OCI-LY1 (cell line): ENCODE results near the gene EIF3L.

Experiments
- H2AFZ ChIP-seq: fragments of 200-600 bp; sonication (generic), shearing (Covaris generic); 2 replicates; pipeline ENCODE4 v1.6.0; 2014; ENCODE audit warnings: antibody characterized with exemption, mild to moderate bottlenecking, low read length
- H3F3A ChIP-seq: fragments of 200-600 bp; sonication (generic), shearing (Covaris generic); 2 replicates; pipeline ENCODE4 v1.6.0; 2014; ENCODE audit warnings: mild to moderate bottlenecking, antibody characterized with exemption, low read length, moderate library complexity; ENCODE audit not compliant: insufficient read depth
- H3K27ac ChIP-seq: fragments of 200-600 bp; sonication (generic); 2 replicates; pipeline ENCODE4 v1.5.1; 2014; ENCODE audit warnings: low read length, mixed run types, mild to moderate bottlenecking, low read depth; ENCODE audit not compliant: poor library complexity, severe bottlenecking
- H3K27me3 ChIP-seq: fragments of 200-600 bp; sonication (generic); 2 replicates; pipeline ENCODE4 v1.6.0; 2014; ENCODE audit warnings: antibody characterized with exemption, mild to moderate bottlenecking, low read length, moderate library complexity; ENCODE audit not compliant: insufficient read depth
- H3K36me3 ChIP-seq: fragments of 200-600 bp; sonication (generic); 2 replicates; pipeline ENCODE4 v1.6.1; 2014; ENCODE audit warnings: mild to moderate bottlenecking, antibody characterized with exemption, low read length, moderate library complexity, mixed read lengths; ENCODE audit not compliant: insufficient read depth
- H3K4me1 ChIP-seq: fragments of 200-600 bp; sonication (generic); 2 replicates; pipeline ENCODE4 v1.5.1; 2014; ENCODE audit warnings: mild to moderate bottlenecking, low read length, moderate library complexity; ENCODE audit not compliant: insufficient read depth, severe bottlenecking
- H3K4me2 ChIP-seq: fragments of 200-600 bp; sonication (generic), shearing (Covaris generic); 2 replicates; pipeline ENCODE4 v1.6.1; 2014; ENCODE audit warnings: low read length
- H3K4me3 ChIP-seq: fragments of 200-600 bp; sonication (generic); 2 replicates; pipeline ENCODE4 v1.5.1; 2014; ENCODE audit warnings: low read length, low read depth, mild to moderate bottlenecking, mixed read lengths; ENCODE audit not compliant: poor library complexity, severe bottlenecking
- H3K79me2 ChIP-seq: fragments of 200-600 bp; shearing (Covaris generic); 2 replicates; pipeline ENCODE4 v1.6.1; 2016; ENCODE audit warnings: mixed run types, low read length, mixed read lengths; ENCODE audit not compliant: insufficient read depth
- H3K9ac ChIP-seq: fragments of 200-600 bp; sonication (generic), shearing (Covaris generic); 2 replicates; pipeline ENCODE4 v1.6.1; 2014; ENCODE audit warnings: mild to moderate bottlenecking, low read length, mixed read lengths
- H3K9me2 ChIP-seq: fragments of 200-600 bp; sonication (generic), shearing (Covaris generic); 2 replicates; pipeline ENCODE4 v1.6.1; 2014; ENCODE audit warnings: low read depth, mild to moderate bottlenecking, low read length, mixed read lengths
- H3K9me3 ChIP-seq: fragments of 200-600 bp; shearing (Covaris generic); 2 replicates; pipeline ENCODE4 v1.6.1; 2014; ENCODE audit warnings: low read length, mixed read lengths
- H4K20me1 ChIP-seq: fragments of 200-600 bp; sonication (generic), shearing (Covaris generic); 2 replicates; pipeline ENCODE4 v1.6.0; 2016; ENCODE audit warnings: mild to moderate bottlenecking, low read length; ENCODE audit not compliant: insufficient read depth
- CTCF ChIP-seq: fragments of 200-600 bp; sonication (generic), shearing (Covaris generic); IDR thresholded peaks from 2 replicates; pipeline ENCODE4 v1.5.1; 2017; ENCODE audit warnings: mild to moderate bottlenecking, antibody characterized with exemption, low read length, moderate library complexity, mixed read lengths
- EZH2 ChIP-seq: fragments of 200-600 bp; sonication (generic), shearing (Covaris generic); IDR thresholded peaks from 2 replicates; pipeline ENCODE4 v1.8.0; 2017; ENCODE audit warnings: borderline replicate concordance, mixed run types, mild to moderate bottlenecking, antibody characterized with exemption, low read length, moderate library complexity, mixed read lengths

The EIF3L gene

DNA sequence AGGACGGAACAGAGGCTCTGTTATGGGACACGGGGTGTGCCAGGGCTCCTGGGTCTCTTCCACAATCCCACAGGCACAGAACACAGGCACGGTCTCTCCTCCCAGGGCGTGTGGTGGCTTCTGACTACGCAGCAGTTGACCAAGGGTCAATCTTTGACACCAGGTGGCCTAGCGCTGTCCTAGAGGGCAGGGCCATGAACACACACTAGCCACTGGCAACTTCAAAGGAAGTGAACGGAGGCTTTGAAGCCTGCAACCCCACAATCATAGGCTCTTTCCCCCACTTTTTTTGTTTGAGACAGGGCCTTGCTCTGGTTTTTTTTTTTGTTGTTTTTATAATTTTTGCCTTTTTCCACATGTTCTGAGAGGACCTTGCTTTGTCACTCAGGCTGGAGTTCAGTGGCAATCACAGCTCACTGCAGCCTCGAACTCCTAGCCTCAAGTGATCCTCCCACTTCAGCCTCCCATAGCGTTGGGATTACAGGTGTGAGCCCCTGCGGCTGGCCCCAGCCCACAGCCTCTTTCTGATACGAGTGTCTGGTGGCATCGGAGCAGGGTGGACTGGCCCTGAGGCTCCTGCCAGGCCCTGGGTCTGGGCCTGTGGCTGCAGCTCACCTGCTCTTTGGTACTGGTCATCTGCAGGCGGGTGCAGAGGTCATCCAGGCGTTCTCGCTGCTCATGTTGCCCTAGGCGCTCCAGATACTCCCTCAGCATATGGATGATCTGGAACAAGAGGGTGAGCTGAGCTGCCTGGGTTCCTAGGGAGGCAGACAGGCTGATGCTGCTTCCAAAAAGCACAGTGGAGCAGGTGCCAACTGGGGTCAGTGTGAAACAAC lies 17.0 kb upstream of the EIF3L start:
- H3K9ac ChIP-seq, result no peak overlapping the region
- H3K27me3 ChIP-seq, result no peaks in the 10 kb centered on the region
- H3F3A ChIP-seq, result no peaks in the 10 kb centered on the region
- no peaks in the 10 kb centered on the region for H3K79me2 ChIP-seq
- no peak overlapping the region for H2AFZ ChIP-seq
- no peaks in the 10 kb centered on the region for H3K9me2 ChIP-seq
- H3K27ac ChIP-seq, result no peak overlapping the region
- no peak overlapping the region for H3K4me3 ChIP-seq
- peaks cover 55% of the 10 kb centered on the region for H3K36me3 ChIP-seq
- H3K4me1 ChIP-seq, result no peaks in the 10 kb centered on the region
- no peaks in the 10 kb centered on the region for H4K20me1 ChIP-seq
- no peaks in the 10 kb centered on the region for H3K9me3 ChIP-seq
- no peak overlapping the region for H3K4me2 ChIP-seq
- TF ChIP-seq EZH2 (no peak), CTCF (no peak)

DNA sequence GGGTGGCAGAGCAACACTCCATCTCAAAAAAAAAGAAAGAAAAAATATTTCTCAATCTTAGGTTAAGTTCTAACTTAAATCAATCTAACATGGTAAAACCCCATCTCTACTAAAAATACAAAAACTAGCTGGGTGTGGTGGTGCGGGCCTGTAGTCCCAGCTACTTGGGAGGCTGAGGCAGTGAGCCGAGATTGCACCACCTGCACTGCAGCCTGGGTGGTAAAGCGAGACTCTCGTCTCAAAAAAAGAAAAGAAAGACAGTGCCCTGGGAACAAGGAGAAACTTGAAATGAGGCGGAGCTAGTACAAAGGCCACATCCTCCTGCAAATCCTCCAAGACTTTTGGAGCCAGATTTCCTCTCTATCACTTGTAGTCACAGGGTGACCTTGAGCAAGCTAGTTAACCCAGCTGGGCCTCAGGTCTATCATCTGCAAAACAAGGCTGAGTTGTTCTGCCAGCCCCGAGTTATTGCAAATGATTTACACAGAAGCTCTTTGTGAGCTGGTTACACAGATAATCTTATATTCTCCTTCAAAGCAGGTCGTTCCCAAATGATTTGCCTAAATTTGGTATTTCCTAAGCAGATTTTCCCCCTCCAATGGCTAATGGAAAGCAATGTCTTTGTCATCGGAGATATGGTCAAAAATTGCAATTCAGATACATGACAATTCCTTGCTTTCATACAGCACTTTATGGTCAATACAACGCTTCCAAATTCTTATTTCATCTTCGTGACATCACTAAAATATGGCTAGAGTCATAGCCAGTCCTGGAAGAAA lies 7.0 kb upstream of the EIF3L start:
- Histone ChIP-seq H3F3A (no peaks in the 10 kb centered on the region), H3K9ac (no peak overlapping the region), H3K9me2 (no peaks in the 10 kb centered on the region), H3K4me1 (peaks cover 10% of the 10 kb centered on the region), H3K9me3 (0 out of 2 replicates have a peak, but pooled peaks cover 5% of the 10 kb centered on the region), H3K79me2 (peaks cover 12% of the 10 kb centered on the region; the same call in 1 of the 2 replicates), H2AFZ (no peak overlapping the region), H3K4me2 (peak overlapping the region; percentile 18; the same call in 1 of the 2 replicates), H3K27ac (peak overlapping the region; percentile 2), H3K27me3 (no peaks in the 10 kb centered on the region), H4K20me1 (no peaks in the 10 kb centered on the region), H3K4me3 (peak overlapping the region; percentile 82), H3K36me3 (peaks cover 25% of the 10 kb centered on the region; the same call in 1 of the 2 replicates)
- no peak for TF ChIP-seq CTCF
- TF ChIP-seq EZH2, result no peak

GRCh38 chr22:37843741-37844089 lies 5.5 kb upstream of the EIF3L start:
- H2AFZ ChIP-seq, result no peak overlapping the region
- no peaks in the 10 kb centered on the region for H3F3A ChIP-seq
- H3K4me1 ChIP-seq, result peaks cover 22% of the 10 kb centered on the region
- peak overlapping the region; percentile 93 for H3K4me2 ChIP-seq
- H3K36me3 ChIP-seq, result peaks cover 12% of the 10 kb centered on the region; the same call in 1 of the 2 replicates
- peak overlapping the region; percentile 82 for H3K4me3 ChIP-seq
- H3K27ac ChIP-seq, result peak overlapping the region; percentile 52
- H3K9me3 ChIP-seq, result 0 out of 2 replicates have a peak, but pooled peaks cover 5% of the 10 kb centered on the region
- no peaks in the 10 kb centered on the region for H4K20me1 ChIP-seq
- no peaks in the 10 kb centered on the region for H3K27me3 ChIP-seq
- no peak for TF ChIP-seq CTCF
- no peak for TF ChIP-seq EZH2
- H3K79me2 ChIP-seq, result peaks cover 12% of the 10 kb centered on the region; the same call in 1 of the 2 replicates
- H3K9me2 ChIP-seq, result no peaks in the 10 kb centered on the region
- peak overlapping the region; percentile 76 for H3K9ac ChIP-seq
